Spleen (tissue), 11 donors: ENCODE measurements around the gene UGT1A9. TPM values are rescaled to one million over a fixed set of nuclear protein-coding genes. Genes with fewer than 3 reads are reported as not detected.

Experiments
- DNase-seq: peaks from one replicate; pipeline ENCODE4 v3.0.0-alpha.2; 2020
- H3K27ac ChIP-seq, 8 donors: fragments of 200-600 bp; sonication (generic) in 7 of 8; 1 replicate in 4 of 8; 2 replicates in 4 of 8; pipeline versions ENCODE4 v1.5.0 to v1.8.0; 2016 to 2021; ENCODE audit warnings: inconsistent platforms in 4 of 8, mild to moderate bottlenecking in 4 of 8, moderate library complexity in 1 of 8
- H3K27me3 ChIP-seq, 7 donors: fragments of 200-600 bp; sonication (generic) in 6 of 7; replicated peaks in 1 of 7; 1 replicate in 4 of 7; 2 replicates in 3 of 7; pipeline versions ENCODE4 v1.5.0 to v1.8.0; 2016 to 2021; ENCODE audit warnings: inconsistent platforms in 3 of 7, mild to moderate bottlenecking in 1 of 7
- H3K36me3 ChIP-seq, 6 donors: fragments of 200-600 bp; sonication (generic) in 5 of 6; 1 replicate in 4 of 6; 2 replicates in 2 of 6; pipeline versions ENCODE4 v1.5.0 to v1.8.0; 2016 to 2021; ENCODE audit warnings: inconsistent platforms in 2 of 6
- H3K4me1 ChIP-seq, 6 donors: fragments of 200-600 bp; sonication (generic) in 5 of 6; 1 replicate in 3 of 6; 2 replicates in 3 of 6; pipeline versions ENCODE4 v1.5.0 to v1.8.0; 2016 to 2021; ENCODE audit warnings: inconsistent platforms in 3 of 6
- H3K4me3 ChIP-seq, 8 donors: fragments of 200-600 bp; sonication (generic) in 7 of 8; 1 replicate in 4 of 8; 2 replicates in 4 of 8; pipeline versions ENCODE4 v1.5.0 to v1.8.0; 2016 to 2021; ENCODE audit warnings: inconsistent platforms in 4 of 8, mild to moderate bottlenecking in 4 of 8, moderate library complexity in 2 of 8
- H3K9me3 ChIP-seq, 8 donors: fragments of 200-600 bp; sonication (generic) in 7 of 8; 1 replicate in 4 of 8; 2 replicates in 4 of 8; pipeline versions ENCODE4 v1.5.0 to v1.8.0; 2016 to 2021; ENCODE audit warnings: inconsistent platforms in 4 of 8
- CTCF ChIP-seq, 11 experiments: fragments of 200-600 bp in 7 of 11; fragments of 450-650 bp in 4 of 11; sonication (generic) in 4 of 11; IDR thresholded peaks in 8 of 11; conservative IDR thresholded peaks in 3 of 11; 1 replicate in 7 of 11; 2 replicates in 4 of 11; pipeline versions ENCODE4 v1.4.0 to v1.8.0; 2016 to 2021; ENCODE audit warnings: antibody characterized with exemption in 11 of 11, inconsistent platforms in 4 of 11, mild to moderate bottlenecking in 1 of 11
- POLR2A ChIP-seq, 3 donors: fragments of 450-650 bp; IDR thresholded peaks; one replicate each; pipeline ENCODE4 v1.5.1; 2017; ENCODE audit warnings: antibody characterized with exemption in 3 of 3, mild to moderate bottlenecking in 1 of 3
- POLR2AphosphoS5 ChIP-seq, 3 donors: sonication (generic); formaldehyde crosslinking; IDR thresholded peaks; one replicate each; pipeline ENCODE4 v1.5.1; 2017; ENCODE audit warnings: antibody characterized with exemption in 3 of 3
- WGBS, 5 donors: extraction: QIAGEN DNeasy Blood & Tissue Kit in 3 of 5; methylation state at CpG; one replicate each; pipeline versions ENCODE4 v1.1.5 to v1.1.7; 2013 to 2018; 5-methylcytosine and 5-hydroxymethylcytosine counted together
- intact Hi-C: fragments of 100-400 bp; cut with DNase I; formaldehyde crosslinking; loops from one replicate; pipeline ENCODE4 v1.15.0; 2023; ENCODE audit warnings: low total_unique reads
- polyA plus RNA-seq, 3 donors: library from polyadenylated mRNA; stranded (reverse); fragments of 200-250 nt; gene quantifications; one replicate each; pipeline ENCODE4 v1.2.1, GENCODE V29; 2013
- total RNA-seq, 7 donors: library from RNA; depleted of rRNA in 3 of 7; stranded (reverse); fragments of >200 nt in 3 of 7; fragmentation: NEBNext Ultra II Directional in 4 of 7; extraction: Animal tissue kit (Norgen Biotek cat#: 25700) in 4 of 7; gene quantifications; one replicate each; pipeline versions ENCODE4 v1.1.0 to v1.2.1, GENCODE V29; 2016 to 2021
- donor health status: healthy with polysubstance abuse.
- donor health status: DM: no; HTN: no; CAD: no; lungs with moderate emphysema.
- donor health status: DM: no; HTN: no; CAD: no.
- donor health status: Bipolar disorder and iron deficiency.
- donor health status: healthy.
- donor health status: DM: no; HTN: no; CAD: no.
- donor health status: DM: yes; HTN: yes; CAD: no.

The UGT1A9 gene
- total and polyA plus RNA-seq, 10 donors = not detected

DNA sequence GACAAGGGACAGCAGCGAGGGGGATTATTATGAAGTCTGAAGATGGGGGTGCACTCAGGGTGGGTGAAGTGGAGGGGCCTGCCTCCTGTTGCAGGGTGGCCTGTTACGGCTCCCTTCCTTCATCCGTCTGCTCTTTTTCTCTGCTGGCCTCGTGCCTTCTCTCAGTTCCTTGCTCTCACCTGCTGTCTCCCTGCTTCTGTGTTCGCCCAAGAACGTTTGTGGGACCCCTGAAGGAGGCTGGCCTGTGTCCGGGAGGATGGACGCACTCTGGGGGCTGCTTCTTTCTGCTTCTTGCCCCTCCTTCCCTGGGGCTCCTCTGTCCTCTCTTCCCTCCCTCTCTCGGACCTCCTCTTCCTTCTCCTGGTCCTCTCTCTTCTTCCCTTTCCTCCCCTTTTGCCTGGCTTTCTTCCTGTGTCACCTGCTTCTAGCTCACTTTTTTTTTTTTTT lies 120.2 kb downstream of the UGT1A9 start:
- no peaks in the 10 kb centered on the region for H3K4me1 ChIP-seq
- 76 to 89% (median 80%) methylated on average over 9 of the region's 9 CpGs for WGBS, 5 donors
- DNase-seq = peak; percentile 48
- TF ChIP-seq POLR2A (IDR thresholded peaks at IDR 0.05) (no peak), CTCF (IDR thresholded peaks at IDR 0.05 in 8 of 11, conservative IDR thresholded peaks at IDR 0.05 in 3 of 11) (no peak), POLR2AphosphoS5 (IDR thresholded peaks at IDR 0.05) (no peak)
- no peak overlapping the region for H3K27ac ChIP-seq
- H3K36me3 ChIP-seq = no peaks in the 10 kb centered on the region
- no peaks in the 10 kb centered on the region for H3K9me3 ChIP-seq
- no peak overlapping the region for H3K4me3 ChIP-seq
- intact Hi-C loops = no loop called here
- peaks cover 0 to 14% (median 0%) of the 10 kb centered on the region in 7 donors for H3K27me3 ChIP-seq

DNA sequence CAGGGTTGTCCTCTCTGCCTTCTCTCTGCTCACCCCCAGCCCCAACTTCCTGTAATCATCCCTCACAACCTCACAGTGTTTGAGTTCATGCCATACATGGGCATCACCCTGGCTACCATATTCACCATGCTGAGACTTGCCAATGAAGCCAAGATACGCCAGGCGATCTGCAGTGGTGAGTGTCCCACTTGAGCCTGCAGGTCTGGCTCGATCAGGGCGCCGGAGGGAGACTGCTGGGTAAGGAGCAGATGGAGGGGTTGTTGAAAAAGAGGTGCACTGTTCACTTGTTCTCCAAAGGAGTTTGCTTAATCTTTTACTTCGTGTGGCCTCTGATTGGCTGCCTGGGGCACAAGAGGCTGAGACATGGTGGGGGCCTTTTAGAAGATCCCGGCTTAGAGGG lies 121.0 kb downstream of the UGT1A9 start:
- Histone ChIP-seq H3K27ac (no peak overlapping the region), H3K27me3 (peaks cover 0 to 14% (median 0%) of the 10 kb centered on the region in 7 donors), H3K4me1 (no peaks in the 10 kb centered on the region), H3K9me3 (no peaks in the 10 kb centered on the region), H3K4me3 (no peak overlapping the region), H3K36me3 (no peaks in the 10 kb centered on the region)
- TF ChIP-seq POLR2AphosphoS5 (IDR thresholded peaks at IDR 0.05) (no peak), POLR2A (IDR thresholded peaks at IDR 0.05) (no peak), CTCF (IDR thresholded peaks at IDR 0.05 in 8 of 11, conservative IDR thresholded peaks at IDR 0.05 in 3 of 11) (no peak)
- intact Hi-C loops = no loop called here
- whole genome bisulfite sequencing, 5 donors = 84 to 97% (median 90%) methylated on average over 7 of the region's 7 CpGs
- no peak for DNase-seq

GRCh38 chr2:233793465-233794127 lies 121.9 kb downstream of the UGT1A9 start:
- intact Hi-C loops = no loop called here
- H3K9me3 ChIP-seq = no peaks in the 10 kb centered on the region
- H3K4me3 ChIP-seq = no peak overlapping the region
- TF ChIP-seq POLR2AphosphoS5 (IDR thresholded peaks at IDR 0.05) = no peak
- WGBS, 5 donors = 78 to 85% (median 82%) methylated on average over 4 to 18 of the region's 18 CpGs
- no peaks in the 10 kb centered on the region for H3K36me3 ChIP-seq
- peaks cover 0 to 14% (median 0%) of the 10 kb centered on the region in 7 donors for H3K27me3 ChIP-seq
- no peak overlapping the region for H3K27ac ChIP-seq
- H3K4me1 ChIP-seq = no peaks in the 10 kb centered on the region
- DNase-seq = peak; percentile 61

- Histone ChIP-seq H3K27me3 (peaks cover 0 to 14% (median 0%) of the 10 kb centered on the region in 7 donors), H3K4me3 (no peak overlapping the region), H3K27ac (no peak overlapping the region), H3K36me3 (no peaks in the 10 kb centered on the region), H3K4me1 (no peaks in the 10 kb centered on the region), H3K9me3 (no peaks in the 10 kb centered on the region)
- 67 to 78% (median 76%) methylated on average over 16 to 17 of the region's 17 CpGs for WGBS, 5 donors
- TF ChIP-seq POLR2AphosphoS5 (IDR thresholded peaks at IDR 0.05) (no peak), CTCF (IDR thresholded peaks at IDR 0.05 in 8 of 11, conservative IDR thresholded peaks at IDR 0.05 in 3 of 11) (no peak), POLR2A (IDR thresholded peaks at IDR 0.05) (no peak)
- peak; percentile 64 for DNase-seq
- intact Hi-C loops = no loop called here
Measured at GRCh38 chr2:233794128-233794658, 122.5 kb downstream of the UGT1A9 start.
